H1 (cell line): Measurements from ENCODE around the gene PIK3R4.

Experiments used
- BRCA1 ChIP-seq: IDR thresholded peaks from 2 replicates; pipeline ENCODE4 v1.6.1; 2012; ENCODE audit warnings: low read depth, low read length, improper control_type of control experiment
- CHD2 ChIP-seq: IDR thresholded peaks from 2 replicates; pipeline ENCODE4 v1.6.1; 2012; ENCODE audit warnings: low read length, improper control_type of control experiment
- POLR2AphosphoS5 ChIP-seq: IDR thresholded peaks from 2 replicates; pipeline ENCODE4 v1.6.1; 2011; ENCODE audit warnings: low read depth, low read length
- TAF1 ChIP-seq: IDR thresholded peaks from 2 replicates; pipeline ENCODE4 v1.6.1; 2011; ENCODE audit warnings: mild to moderate bottlenecking, low read depth, low read length
- TF ChIP-seq, protein P1 (sequence below), 3 experiments: IDR thresholded peaks; 1 replicate in 2 of 3; 2 replicates in 1 of 3; pipeline versions ENCODE4 v1.5.1 to v1.6.1; 2011; ENCODE audit warnings: low read length in 3 of 3, mild to moderate bottlenecking in 3 of 3, inconsistent platforms in 2 of 3, low read depth in 1 of 3, moderate library complexity in 1 of 3; ENCODE audit not compliant: insufficient read depth in 1 of 3; ENCODE audit errors: control extremely low read depth in 1 of 3

DNA sequence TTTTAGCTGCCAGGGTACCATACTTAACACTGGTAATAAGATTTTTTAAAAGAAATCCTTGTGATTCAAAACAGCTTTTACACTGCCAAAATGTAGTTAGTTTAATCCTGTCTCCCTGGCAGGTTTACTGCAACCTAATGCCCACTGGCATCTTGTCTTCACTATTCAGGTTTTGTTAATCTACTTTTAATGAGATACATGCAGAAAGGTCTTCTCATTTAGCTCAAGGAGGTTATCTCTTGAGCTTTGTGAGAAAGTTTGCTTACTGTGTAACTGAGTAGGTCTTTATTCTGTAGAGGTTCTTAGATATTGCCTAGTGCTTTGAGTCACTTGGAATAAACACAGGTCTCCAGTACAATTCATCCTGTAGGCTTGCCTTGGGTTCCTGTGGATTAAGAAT lies 110.7 kb downstream of the PIK3R4 start:
- TF ChIP-seq POLR2AphosphoS5 = no peak
- no peak for TF ChIP-seq TAF1
- TF ChIP-seq BRCA1 = no peak
- TF ChIP-seq, protein P1, sequence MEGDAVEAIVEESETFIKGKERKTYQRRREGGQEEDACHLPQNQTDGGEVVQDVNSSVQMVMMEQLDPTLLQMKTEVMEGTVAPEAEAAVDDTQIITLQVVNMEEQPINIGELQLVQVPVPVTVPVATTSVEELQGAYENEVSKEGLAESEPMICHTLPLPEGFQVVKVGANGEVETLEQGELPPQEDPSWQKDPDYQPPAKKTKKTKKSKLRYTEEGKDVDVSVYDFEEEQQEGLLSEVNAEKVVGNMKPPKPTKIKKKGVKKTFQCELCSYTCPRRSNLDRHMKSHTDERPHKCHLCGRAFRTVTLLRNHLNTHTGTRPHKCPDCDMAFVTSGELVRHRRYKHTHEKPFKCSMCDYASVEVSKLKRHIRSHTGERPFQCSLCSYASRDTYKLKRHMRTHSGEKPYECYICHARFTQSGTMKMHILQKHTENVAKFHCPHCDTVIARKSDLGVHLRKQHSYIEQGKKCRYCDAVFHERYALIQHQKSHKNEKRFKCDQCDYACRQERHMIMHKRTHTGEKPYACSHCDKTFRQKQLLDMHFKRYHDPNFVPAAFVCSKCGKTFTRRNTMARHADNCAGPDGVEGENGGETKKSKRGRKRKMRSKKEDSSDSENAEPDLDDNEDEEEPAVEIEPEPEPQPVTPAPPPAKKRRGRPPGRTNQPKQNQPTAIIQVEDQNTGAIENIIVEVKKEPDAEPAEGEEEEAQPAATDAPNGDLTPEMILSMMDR (IDR thresholded peaks at IDR 0.05; ENCODE audit: control extremely low read depth in 1 of 3, insufficient read depth in 1 of 3, low read depth in 1 of 3, low read length in 3 of 3) = no peak
- TF ChIP-seq CHD2 = no peak
